Liver (tissue), 9 donors: ENCODE data around the gene B3GNT4. TPM values are rescaled to one million over a fixed set of nuclear protein-coding genes. Genes with fewer than 3 reads are reported as not detected.

Source experiments
- DNase-seq: peaks from one replicate; pipeline ENCODE4 v3.0.0-alpha.2; 2017; ENCODE audit warnings: low spot score
- H3K27ac ChIP-seq, 2 donors: one replicate each; pipeline ENCODE4 v1.7.0; 2013; ENCODE audit warnings: inconsistent platforms in 2 of 2, low read length in 2 of 2, control low read depth in 1 of 2, low read depth in 1 of 2, mild to moderate bottlenecking in 1 of 2
- H3K27me3 ChIP-seq, 4 donors: one replicate each; pipeline versions ENCODE4 v1.6.1 to v1.7.0; 2013; ENCODE audit warnings: low read length in 3 of 4, inconsistent platforms in 1 of 4, mild to moderate bottlenecking in 1 of 4, moderate library complexity in 1 of 4; ENCODE audit not compliant: control insufficient read depth in 4 of 4, insufficient read depth in 4 of 4
- H3K36me3 ChIP-seq, 4 donors: one replicate each; pipeline versions ENCODE4 v1.6.1 to v1.7.0; 2013; ENCODE audit warnings: low read length in 3 of 4, mild to moderate bottlenecking in 3 of 4, low read depth in 1 of 4, moderate library complexity in 1 of 4; ENCODE audit not compliant: control insufficient read depth in 4 of 4, insufficient read depth in 3 of 4
- H3K4me1 ChIP-seq, 4 donors: one replicate each; pipeline versions ENCODE4 v1.6.1 to v1.7.0; 2013; ENCODE audit warnings: low read length in 3 of 4, mild to moderate bottlenecking in 3 of 4, moderate library complexity in 1 of 4; ENCODE audit not compliant: control insufficient read depth in 4 of 4, insufficient read depth in 4 of 4
- H3K4me3 ChIP-seq, 3 donors: one replicate each; pipeline versions ENCODE4 v1.6.1 to v1.7.0; 2013; ENCODE audit warnings: low read length in 3 of 3, control low read depth in 1 of 3, low read depth in 1 of 3, mild to moderate bottlenecking in 1 of 3
- H3K9ac ChIP-seq, 2 donors: one replicate each; pipeline ENCODE4 v1.7.0; 2013; ENCODE audit warnings: low read length in 2 of 2, mild to moderate bottlenecking in 2 of 2, moderate library complexity in 2 of 2, control low read depth in 1 of 2, low read depth in 1 of 2
- H3K9me3 ChIP-seq, 4 donors: one replicate each; pipeline versions ENCODE4 v1.6.1 to v1.7.0; 2013; ENCODE audit warnings: low read length in 3 of 4; ENCODE audit not compliant: control insufficient read depth in 4 of 4
- CTCF ChIP-seq: fragments of 150-350 bp; IDR thresholded peaks from 2 replicates; pipeline ENCODE4 v1.5.1; 2017; ENCODE audit warnings: improper control_type of control experiment, low read depth, low read length; ENCODE audit not compliant: missing input control
- EGR1 ChIP-seq, 2 donors: IDR thresholded peaks; 2 replicates each; pipeline ENCODE4 v1.6.1; 2016 to 2018; ENCODE audit warnings: antibody characterized with exemption in 2 of 2, low read depth in 2 of 2
- FOXA1 ChIP-seq: IDR thresholded peaks from 2 replicates; pipeline ENCODE4 v1.6.1; 2016; ENCODE audit warnings: antibody characterized with exemption
- FOXA2 ChIP-seq: IDR thresholded peaks from 2 replicates; pipeline ENCODE4 v1.6.1; 2016; ENCODE audit warnings: antibody characterized with exemption
- GABPA ChIP-seq, 2 donors: IDR thresholded peaks in 1 of 2; conservative IDR thresholded peaks in 1 of 2; 2 replicates each; pipeline ENCODE4 v1.6.1; 2016; ENCODE audit warnings: antibody characterized with exemption in 2 of 2, mild to moderate bottlenecking in 1 of 2, moderate library complexity in 1 of 2
- HNF4A ChIP-seq, 2 donors: conservative IDR thresholded peaks; 2 replicates each; pipeline ENCODE4 v1.6.1; 2016; ENCODE audit warnings: antibody characterized with exemption in 2 of 2, mild to moderate bottlenecking in 2 of 2
- HNF4G ChIP-seq: IDR thresholded peaks from 2 replicates; pipeline ENCODE4 v1.6.1; 2016; ENCODE audit warnings: antibody characterized with exemption
- JUND ChIP-seq, 2 donors: IDR thresholded peaks; 2 replicates each; pipeline ENCODE4 v1.6.1; 2016; ENCODE audit warnings: antibody characterized with exemption in 2 of 2
- NR2F2 ChIP-seq: IDR thresholded peaks from 2 replicates; pipeline ENCODE4 v1.6.1; 2016; ENCODE audit warnings: antibody characterized with exemption
- RAD21 ChIP-seq, 2 donors: IDR thresholded peaks; 2 replicates each; pipeline ENCODE4 v1.6.1; 2016; ENCODE audit warnings: antibody characterized with exemption in 2 of 2, mild to moderate bottlenecking in 2 of 2
- RXRA ChIP-seq, 2 donors: IDR thresholded peaks; 2 replicates each; pipeline ENCODE4 v1.6.1; 2017 to 2018; ENCODE audit warnings: antibody characterized with exemption in 2 of 2, mild to moderate bottlenecking in 1 of 2
- SP1 ChIP-seq: IDR thresholded peaks from 2 replicates; pipeline ENCODE4 v1.6.1; 2018; ENCODE audit warnings: antibody characterized with exemption, mild to moderate bottlenecking
- TAF1 ChIP-seq: conservative IDR thresholded peaks from 2 replicates; pipeline ENCODE4 v1.6.1; 2016; ENCODE audit warnings: antibody characterized with exemption, mild to moderate bottlenecking
- YY1 ChIP-seq: IDR thresholded peaks from 2 replicates; pipeline ENCODE4 v1.6.1; 2016; ENCODE audit warnings: antibody characterized with exemption, mild to moderate bottlenecking
- WGBS: extraction: QIAGEN DNeasy Blood & Tissue Kit; methylation state at CpG from one replicate; pipeline ENCODE4 v1.1.7; 2013; 5-methylcytosine and 5-hydroxymethylcytosine counted together
- polyA plus RNA-seq, 2 donors: library from polyadenylated mRNA; stranded (reverse) in 1 of 2; unstranded in 1 of 2; fragments of 200-250 nt in 1 of 2; fragments of >200 nt in 1 of 2; fragmentation: Nextera tagmentation in 1 of 2; extraction: Ambion mirVana in 1 of 2; gene quantifications; one replicate each; pipeline versions ENCODE4 v1.2.1 to v1.2.3, GENCODE V29; 2013 to 2015
- total RNA-seq, 2 donors: library from RNA; depleted of rRNA; stranded (reverse); fragments of >200 nt; gene quantifications; one replicate each; pipeline ENCODE4 v1.2.3, GENCODE V29; 2014
- TF ChIP-seq, protein P1 (sequence below): IDR thresholded peaks from 2 replicates; pipeline ENCODE4 v1.6.1; 2016; ENCODE audit warnings: antibody characterized with exemption
- TF ChIP-seq, protein P2 (sequence below): IDR thresholded peaks from 2 replicates; pipeline ENCODE4 v1.6.1; 2016; ENCODE audit warnings: antibody characterized with exemption, mild to moderate bottlenecking
- TF ChIP-seq, protein P3 (sequence below): IDR thresholded peaks from 2 replicates; pipeline ENCODE4 v1.6.1; 2016; ENCODE audit warnings: antibody characterized with exemption
- TF ChIP-seq, protein P4 (sequence below): IDR thresholded peaks from 2 replicates; pipeline ENCODE4 v1.6.1; 2016; ENCODE audit warnings: antibody characterized with exemption
- donor health status: healthy.
- donor health status: healthy.
- donor health status: healthy.
- donor health status: healthy.
- donor health status: healthy.

Gene B3GNT4
- total and polyA plus RNA-seq, 4 donors: 0.14 to 0.43 TPM; not detected in 2

DNA sequence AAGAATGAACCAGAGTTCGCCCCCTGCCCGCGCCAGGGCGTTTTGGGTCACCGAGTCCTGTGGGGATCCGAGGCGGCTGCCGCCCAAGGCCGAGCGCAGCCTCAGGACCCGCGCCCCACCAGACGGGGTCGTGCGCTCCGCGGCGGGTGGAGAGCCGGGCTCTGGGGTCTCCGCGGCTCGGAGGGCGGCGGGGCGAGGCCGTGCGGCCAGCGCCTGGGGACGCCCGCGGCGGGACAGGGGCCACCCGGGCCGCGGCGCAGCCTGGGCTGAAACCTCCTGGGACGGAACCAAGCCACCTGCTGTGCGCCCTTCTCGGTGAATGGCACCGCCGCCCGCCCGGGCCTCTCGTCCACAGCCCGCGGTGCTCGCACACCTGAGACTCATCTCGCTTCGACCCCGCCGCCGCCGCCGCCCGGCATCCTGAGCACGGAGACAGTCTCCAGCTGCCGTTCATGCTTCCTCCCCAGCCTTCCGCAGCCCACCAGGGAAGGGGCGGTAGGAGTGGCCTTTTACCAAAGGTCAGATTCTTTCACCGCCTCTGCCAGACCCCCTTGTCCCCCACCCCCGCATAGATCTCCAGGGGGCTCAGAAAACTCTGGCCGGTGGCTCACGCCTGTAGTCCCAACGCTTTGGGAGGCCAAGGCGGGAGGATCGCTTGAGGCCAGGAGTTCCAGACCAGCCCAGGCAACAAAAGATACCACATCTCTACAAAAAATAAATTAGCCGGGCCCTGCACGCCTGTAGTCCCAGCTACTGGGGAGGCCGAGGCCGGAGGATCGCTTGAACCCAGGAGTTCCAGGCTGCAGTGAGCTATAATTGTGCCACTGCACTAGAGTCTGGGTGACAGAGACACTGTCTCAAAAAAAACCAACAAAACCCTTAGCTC lies 901 bp downstream of the B3GNT4 start:
- Histone ChIP-seq H3K4me1 (peaks cover 9 to 20% (median 12%) of the 10 kb centered on the region in 4 donors), H3K4me3 (peak overlapping the region in 1 of 3 donors; percentile 66), H3K9me3 (no peaks in the 10 kb centered on the region), H3K27me3 (peaks cover 0 to 4% (median 2%) of the 10 kb centered on the region in 4 donors), H3K9ac (no peak overlapping the region), H3K36me3 (peaks cover 3 to 19% (median 10%) of the 10 kb centered on the region in 4 donors), H3K27ac (no peak overlapping the region)
- TF ChIP-seq HNF4A (conservative IDR thresholded peaks at IDR 0.05): no peak
- no peak for TF ChIP-seq RAD21 (IDR thresholded peaks at IDR 0.05)
- TF ChIP-seq, protein P1, sequence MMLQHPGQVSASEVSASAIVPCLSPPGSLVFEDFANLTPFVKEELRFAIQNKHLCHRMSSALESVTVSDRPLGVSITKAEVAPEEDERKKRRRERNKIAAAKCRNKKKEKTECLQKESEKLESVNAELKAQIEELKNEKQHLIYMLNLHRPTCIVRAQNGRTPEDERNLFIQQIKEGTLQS: no peak
- no peak for TF ChIP-seq FOXA1
- no peak for TF ChIP-seq FOXA2
- no peak for TF ChIP-seq TAF1
- TF ChIP-seq GABPA (IDR thresholded peaks at IDR 0.05 in 1 of 2, conservative IDR thresholded peaks at IDR 0.05 in 1 of 2): no peak
- no peak for TF ChIP-seq SP1
- TF ChIP-seq NR2F2: no peak
- no peak for TF ChIP-seq YY1
- no peak for TF ChIP-seq RXRA (IDR thresholded peaks at IDR 0.05)
- no peak for TF ChIP-seq JUND (IDR thresholded peaks at IDR 0.05)
- TF ChIP-seq HNF4G: no peak
- TF ChIP-seq, protein P2, sequence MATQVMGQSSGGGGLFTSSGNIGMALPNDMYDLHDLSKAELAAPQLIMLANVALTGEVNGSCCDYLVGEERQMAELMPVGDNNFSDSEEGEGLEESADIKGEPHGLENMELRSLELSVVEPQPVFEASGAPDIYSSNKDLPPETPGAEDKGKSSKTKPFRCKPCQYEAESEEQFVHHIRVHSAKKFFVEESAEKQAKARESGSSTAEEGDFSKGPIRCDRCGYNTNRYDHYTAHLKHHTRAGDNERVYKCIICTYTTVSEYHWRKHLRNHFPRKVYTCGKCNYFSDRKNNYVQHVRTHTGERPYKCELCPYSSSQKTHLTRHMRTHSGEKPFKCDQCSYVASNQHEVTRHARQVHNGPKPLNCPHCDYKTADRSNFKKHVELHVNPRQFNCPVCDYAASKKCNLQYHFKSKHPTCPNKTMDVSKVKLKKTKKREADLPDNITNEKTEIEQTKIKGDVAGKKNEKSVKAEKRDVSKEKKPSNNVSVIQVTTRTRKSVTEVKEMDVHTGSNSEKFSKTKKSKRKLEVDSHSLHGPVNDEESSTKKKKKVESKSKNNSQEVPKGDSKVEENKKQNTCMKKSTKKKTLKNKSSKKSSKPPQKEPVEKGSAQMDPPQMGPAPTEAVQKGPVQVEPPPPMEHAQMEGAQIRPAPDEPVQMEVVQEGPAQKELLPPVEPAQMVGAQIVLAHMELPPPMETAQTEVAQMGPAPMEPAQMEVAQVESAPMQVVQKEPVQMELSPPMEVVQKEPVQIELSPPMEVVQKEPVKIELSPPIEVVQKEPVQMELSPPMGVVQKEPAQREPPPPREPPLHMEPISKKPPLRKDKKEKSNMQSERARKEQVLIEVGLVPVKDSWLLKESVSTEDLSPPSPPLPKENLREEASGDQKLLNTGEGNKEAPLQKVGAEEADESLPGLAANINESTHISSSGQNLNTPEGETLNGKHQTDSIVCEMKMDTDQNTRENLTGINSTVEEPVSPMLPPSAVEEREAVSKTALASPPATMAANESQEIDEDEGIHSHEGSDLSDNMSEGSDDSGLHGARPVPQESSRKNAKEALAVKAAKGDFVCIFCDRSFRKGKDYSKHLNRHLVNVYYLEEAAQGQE: no peak
- TF ChIP-seq, protein P3, sequence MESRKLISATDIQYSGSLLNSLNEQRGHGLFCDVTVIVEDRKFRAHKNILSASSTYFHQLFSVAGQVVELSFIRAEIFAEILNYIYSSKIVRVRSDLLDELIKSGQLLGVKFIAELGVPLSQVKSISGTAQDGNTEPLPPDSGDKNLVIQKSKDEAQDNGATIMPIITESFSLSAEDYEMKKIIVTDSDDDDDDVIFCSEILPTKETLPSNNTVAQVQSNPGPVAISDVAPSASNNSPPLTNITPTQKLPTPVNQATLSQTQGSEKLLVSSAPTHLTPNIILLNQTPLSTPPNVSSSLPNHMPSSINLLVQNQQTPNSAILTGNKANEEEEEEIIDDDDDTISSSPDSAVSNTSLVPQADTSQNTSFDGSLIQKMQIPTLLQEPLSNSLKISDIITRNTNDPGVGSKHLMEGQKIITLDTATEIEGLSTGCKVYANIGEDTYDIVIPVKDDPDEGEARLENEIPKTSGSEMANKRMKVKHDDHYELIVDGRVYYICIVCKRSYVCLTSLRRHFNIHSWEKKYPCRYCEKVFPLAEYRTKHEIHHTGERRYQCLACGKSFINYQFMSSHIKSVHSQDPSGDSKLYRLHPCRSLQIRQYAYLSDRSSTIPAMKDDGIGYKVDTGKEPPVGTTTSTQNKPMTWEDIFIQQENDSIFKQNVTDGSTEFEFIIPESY: no peak
- TF ChIP-seq EGR1 (IDR thresholded peaks at IDR 0.05; ENCODE audit: low read depth in 2 of 2): no peak
- TF ChIP-seq, protein P4, sequence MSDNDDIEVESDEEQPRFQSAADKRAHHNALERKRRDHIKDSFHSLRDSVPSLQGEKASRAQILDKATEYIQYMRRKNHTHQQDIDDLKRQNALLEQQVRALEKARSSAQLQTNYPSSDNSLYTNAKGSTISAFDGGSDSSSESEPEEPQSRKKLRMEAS: no peak
- no peak for TF ChIP-seq CTCF
- WGBS: 14% methylated on average over 71 of the region's 71 CpGs
- DNase-seq: no peak
